ENCODE data around the gene RHBDF2. TPM values are rescaled to one million over a fixed set of nuclear protein-coding genes. Genes with fewer than 3 reads are reported as not detected.

The RHBDF2 gene
- total RNA-seq, 1 donor from 2014 or later, result 30.7 TPM

- no peaks in the 10 kb centered on the region for H3K9me3 ChIP-seq (ENCODE audit: insufficient read depth, low read depth, low read length)
- FAIRE-seq, result no peak
- H3K79me2 ChIP-seq (ENCODE audit: insufficient read depth, low read length), result no peaks in the 10 kb centered on the region
- no peaks in the 10 kb centered on the region for H3K9me3 Mint-ChIP-seq (ENCODE audit: unreplicated experiment)
- H2AFZ ChIP-seq (ENCODE audit: low read depth, low read length), result peak overlapping the region; percentile 21
- H3K27me3 ChIP-seq (ENCODE audit: insufficient read depth, low read length), result no peaks in the 10 kb centered on the region
- TF ChIP-seq CTCF (IDR thresholded peaks at IDR 0.05; ENCODE audit: insufficient read depth, low read depth, low read length), result no peak
- H3K4me1 Mint-ChIP-seq (ENCODE audit: low read depth, unreplicated experiment), result peaks cover 8% of the 10 kb centered on the region
- no peak for DNase-seq (ENCODE audit: low read depth)
- H3K4me3 Mint-ChIP-seq (ENCODE audit: unreplicated experiment), result peak overlapping the region; percentile 36
- H3K4me3 ChIP-seq (ENCODE audit: insufficient read depth, low read depth, low read length), result no peak overlapping the region
- H3K4me2 ChIP-seq (ENCODE audit: low read length), result peak overlapping the region; percentile 46
- peaks cover 9% of the 10 kb centered on the region for H3K36me3 Mint-ChIP-seq (ENCODE audit: low read depth, unreplicated experiment)
- H3K36me3 ChIP-seq (ENCODE audit: insufficient read depth, low read length), result no peaks in the 10 kb centered on the region
- H3K27me3 Mint-ChIP-seq (ENCODE audit: low read depth, unreplicated experiment), result no peaks in the 10 kb centered on the region
- H3K4me1 ChIP-seq (ENCODE audit: insufficient read depth, low read length), result peaks cover 13% of the 10 kb centered on the region
- H4K20me1 ChIP-seq (ENCODE audit: insufficient read depth, low read length), result no peaks in the 10 kb centered on the region
- H3K9ac ChIP-seq (ENCODE audit: low read length), result no peak overlapping the region
- peak overlapping the region; percentile 77 for H3K27ac Mint-ChIP-seq (ENCODE audit: unreplicated experiment)
- peak overlapping the region; percentile 35 for H3K27ac ChIP-seq (ENCODE audit: low read depth, low read length)
These were observed 16.9 kb downstream of the RHBDF2 start for GRCh38 chr17:76484228-76484725.

- FAIRE-seq (no peak), DNase-seq (ENCODE audit: low read depth) (no peak)
- H3K4me1 Mint-ChIP-seq (ENCODE audit: low read depth, unreplicated experiment), result peaks cover 8% of the 10 kb centered on the region
- H3K27me3 ChIP-seq (ENCODE audit: insufficient read depth, low read length), result no peaks in the 10 kb centered on the region
- H3K27ac ChIP-seq (ENCODE audit: low read depth, low read length), result no peak overlapping the region
- H3K27ac Mint-ChIP-seq (ENCODE audit: unreplicated experiment), result no peak overlapping the region
- H3K27me3 Mint-ChIP-seq (ENCODE audit: low read depth, unreplicated experiment), result no peaks in the 10 kb centered on the region
- peaks cover 2% of the 10 kb centered on the region for H3K9me3 Mint-ChIP-seq (ENCODE audit: unreplicated experiment)
- peak overlapping the region; percentile 55 for H2AFZ ChIP-seq (ENCODE audit: low read depth, low read length)
- H3K4me3 ChIP-seq (ENCODE audit: insufficient read depth, low read depth, low read length), result no peak overlapping the region
- H3K36me3 Mint-ChIP-seq (ENCODE audit: low read depth, unreplicated experiment), result peaks cover 19% of the 10 kb centered on the region
- peaks cover 13% of the 10 kb centered on the region for H3K4me1 ChIP-seq (ENCODE audit: insufficient read depth, low read length)
- H3K9ac ChIP-seq (ENCODE audit: low read length), result peak overlapping the region; percentile 28
- H3K36me3 ChIP-seq (ENCODE audit: insufficient read depth, low read length), result no peaks in the 10 kb centered on the region
- H3K4me2 ChIP-seq (ENCODE audit: low read length), result peak overlapping the region; percentile 3
- no peaks in the 10 kb centered on the region for H3K79me2 ChIP-seq (ENCODE audit: insufficient read depth, low read length)
- no peaks in the 10 kb centered on the region for H4K20me1 ChIP-seq (ENCODE audit: insufficient read depth, low read length)
- no peaks in the 10 kb centered on the region for H3K9me3 ChIP-seq (ENCODE audit: insufficient read depth, low read depth, low read length)
- no peak overlapping the region for H3K4me3 Mint-ChIP-seq (ENCODE audit: unreplicated experiment)
- TF ChIP-seq CTCF (IDR thresholded peaks at IDR 0.05; ENCODE audit: insufficient read depth, low read depth, low read length), result no peak
- no peak for TF ChIP-seq EZH2 (IDR thresholded peaks at IDR 0.05; ENCODE audit: insufficient read depth, low read length)
These were observed 20.1 kb downstream of the RHBDF2 start for GRCh38 chr17:76481071-76481655.

GRCh38 chr17:76480632-76481031 lies 20.6 kb downstream of the RHBDF2 start:
- no peak overlapping the region for H3K4me3 Mint-ChIP-seq (ENCODE audit: unreplicated experiment)
- H2AFZ ChIP-seq (ENCODE audit: low read depth, low read length), result peak overlapping the region; percentile 55
- H3K4me1 Mint-ChIP-seq (ENCODE audit: low read depth, unreplicated experiment), result peaks cover 8% of the 10 kb centered on the region
- TF ChIP-seq EZH2 (IDR thresholded peaks at IDR 0.05; ENCODE audit: insufficient read depth, low read length) (no peak), CTCF (IDR thresholded peaks at IDR 0.05; ENCODE audit: insufficient read depth, low read depth, low read length) (no peak)
- H3K27ac Mint-ChIP-seq (ENCODE audit: unreplicated experiment), result peak overlapping the region; percentile 72
- H3K79me2 ChIP-seq (ENCODE audit: insufficient read depth, low read length), result no peaks in the 10 kb centered on the region
- H3K27me3 ChIP-seq (ENCODE audit: insufficient read depth, low read length), result no peaks in the 10 kb centered on the region
- H3K4me3 ChIP-seq (ENCODE audit: insufficient read depth, low read depth, low read length), result no peak overlapping the region
- no peaks in the 10 kb centered on the region for H3K9me3 ChIP-seq (ENCODE audit: insufficient read depth, low read depth, low read length)
- peak overlapping the region; percentile 28 for H3K9ac ChIP-seq (ENCODE audit: low read length)
- peaks cover 13% of the 10 kb centered on the region for H3K4me1 ChIP-seq (ENCODE audit: insufficient read depth, low read length)
- H3K36me3 Mint-ChIP-seq (ENCODE audit: low read depth, unreplicated experiment), result peaks cover 17% of the 10 kb centered on the region
- peak overlapping the region; percentile 3 for H3K4me2 ChIP-seq (ENCODE audit: low read length)
- DNase-seq (ENCODE audit: low read depth), result peak; percentile 20
- no peak for FAIRE-seq
- H3K36me3 ChIP-seq (ENCODE audit: insufficient read depth, low read length), result no peaks in the 10 kb centered on the region
- H3K27ac ChIP-seq (ENCODE audit: low read depth, low read length), result no peak overlapping the region
- peaks cover 2% of the 10 kb centered on the region for H3K9me3 Mint-ChIP-seq (ENCODE audit: unreplicated experiment)
- H3K27me3 Mint-ChIP-seq (ENCODE audit: low read depth, unreplicated experiment), result no peaks in the 10 kb centered on the region
- H4K20me1 ChIP-seq (ENCODE audit: insufficient read depth, low read length), result no peaks in the 10 kb centered on the region
